HG03025 (cell line): ENCODE measurements around the gene SLC7A14.
A peak's percentile ranks its signal among the peaks of the same experiment; 100 is the strongest.

ENCODE experiments used
- ATAC-seq: cut with Tn5 transposase; IDR thresholded peaks from one replicate; pipeline ENCODE4 v1.9.1; 2021; ENCODE audit warnings: mild to moderate bottlenecking, moderate library complexity; ENCODE audit not compliant: unreplicated experiment, low FRiP score

Gene SLC7A14

GRCh38 chr3:170585937-170586310 is at the start of gene SLC7A14:
Gene SLC7A14, minus strand, starts transcription at chr3:170586075. Its CDS starts 59,139 bp downstream, at chr3:170526936.
- no peak for ATAC-seq

GRCh38 chr3:170635385-170635735 is 49.5 kb upstream of the SLC7A14 start:
- ATAC-seq = no peak

GRCh38 chr3:170634663-170635384 is 48.9 kb upstream of the SLC7A14 start:
- peak; percentile 67 for ATAC-seq

GRCh38 chr3:170633573-170633972 is 47.7 kb upstream of the SLC7A14 start:
- no peak for ATAC-seq

- ATAC-seq = peak; percentile 81
Observed at GRCh38 chr3:170632780-170633179, 46.9 kb upstream of the SLC7A14 start.

GRCh38 chr3:170631755-170632488 is 46.0 kb upstream of the SLC7A14 start:
- no peak for ATAC-seq

GRCh38 chr3:170623524-170623923 is 37.6 kb upstream of the SLC7A14 start:
- no peak for ATAC-seq

GRCh38 chr3:170622369-170623159 is 36.7 kb upstream of the SLC7A14 start:
- ATAC-seq = no peak

GRCh38 chr3:170621256-170621655 is 35.4 kb upstream of the SLC7A14 start:
- no peak for ATAC-seq

GRCh38 chr3:170614214-170614966 is 28.5 kb upstream of the SLC7A14 start:
- no peak for ATAC-seq

GRCh38 chr3:170611751-170612150 is 25.9 kb upstream of the SLC7A14 start:
- ATAC-seq = no peak

- ATAC-seq = no peak
Observed at GRCh38 chr3:170610321-170610884, 24.5 kb upstream of the SLC7A14 start.

GRCh38 chr3:170608475-170608874 is 22.6 kb upstream of the SLC7A14 start:
- no peak for ATAC-seq

- no peak for ATAC-seq
Observed at GRCh38 chr3:170606675-170607074, 20.8 kb upstream of the SLC7A14 start.

GRCh38 chr3:170605490-170605889 is 19.6 kb upstream of the SLC7A14 start:
- ATAC-seq = no peak

- no peak for ATAC-seq
Observed at GRCh38 chr3:170603770-170604510, 18.1 kb upstream of the SLC7A14 start.

GRCh38 chr3:170602556-170602955 is 16.7 kb upstream of the SLC7A14 start:
- ATAC-seq = no peak

GRCh38 chr3:170600005-170600624 is 14.2 kb upstream of the SLC7A14 start:
- ATAC-seq = no peak

GRCh38 chr3:170599091-170599490 is 13.2 kb upstream of the SLC7A14 start:
- ATAC-seq = no peak
